Upper lobe of left lung (tissue), 4 donors: Measurements from ENCODE around the gene EIF1.

Experiments used
- CTCF ChIP-seq, 6 experiments: fragments of 450-650 bp in 4 of 6; fragments of 200-600 bp in 2 of 6; sonication (generic) in 2 of 6; IDR thresholded peaks; one replicate each; pipeline ENCODE4 v1.5.1; 2016 to 2019; ENCODE audit warnings: antibody characterized with exemption in 6 of 6
- EP300 ChIP-seq, 4 donors: sonication (generic); formaldehyde crosslinking; IDR thresholded peaks; one replicate each; pipeline ENCODE4 v1.5.1; 2017; ENCODE audit warnings: antibody characterized with exemption in 4 of 4, control low read depth in 2 of 4
- POLR2A ChIP-seq, 4 donors: fragments of 450-650 bp; IDR thresholded peaks; one replicate each; pipeline ENCODE4 v1.5.1; 2016 to 2017; ENCODE audit warnings: antibody characterized with exemption in 4 of 4, mild to moderate bottlenecking in 2 of 4
- POLR2AphosphoS5 ChIP-seq, 2 donors: sonication (generic); formaldehyde crosslinking; IDR thresholded peaks; one replicate each; pipeline ENCODE4 v1.5.1; 2017; ENCODE audit warnings: antibody characterized with exemption in 2 of 2

GRCh38 chr17:41663451-41664171, 25.1 kb upstream of the EIF1 start:
- no peak for TF ChIP-seq POLR2A (IDR thresholded peaks at IDR 0.05)
- TF ChIP-seq POLR2AphosphoS5 (IDR thresholded peaks at IDR 0.05), result no peak
- no peak for TF ChIP-seq CTCF (IDR thresholded peaks at IDR 0.05)
- no peak for TF ChIP-seq EP300 (IDR thresholded peaks at IDR 0.05)
